Measurements from ENCODE around the gene ATAD3C. TPM values are rescaled to one million over a fixed set of nuclear protein-coding genes. Genes with fewer than 3 reads are reported as not detected.
"Not testable (repeated sequence)": the region's sequence is repeated elsewhere in the genome, so short reads cannot be mapped to it uniquely, and the experiment has no call there.

The ATAD3C gene
- total RNA-seq, 1 experiment from 2014 or later = not detected

DNA sequence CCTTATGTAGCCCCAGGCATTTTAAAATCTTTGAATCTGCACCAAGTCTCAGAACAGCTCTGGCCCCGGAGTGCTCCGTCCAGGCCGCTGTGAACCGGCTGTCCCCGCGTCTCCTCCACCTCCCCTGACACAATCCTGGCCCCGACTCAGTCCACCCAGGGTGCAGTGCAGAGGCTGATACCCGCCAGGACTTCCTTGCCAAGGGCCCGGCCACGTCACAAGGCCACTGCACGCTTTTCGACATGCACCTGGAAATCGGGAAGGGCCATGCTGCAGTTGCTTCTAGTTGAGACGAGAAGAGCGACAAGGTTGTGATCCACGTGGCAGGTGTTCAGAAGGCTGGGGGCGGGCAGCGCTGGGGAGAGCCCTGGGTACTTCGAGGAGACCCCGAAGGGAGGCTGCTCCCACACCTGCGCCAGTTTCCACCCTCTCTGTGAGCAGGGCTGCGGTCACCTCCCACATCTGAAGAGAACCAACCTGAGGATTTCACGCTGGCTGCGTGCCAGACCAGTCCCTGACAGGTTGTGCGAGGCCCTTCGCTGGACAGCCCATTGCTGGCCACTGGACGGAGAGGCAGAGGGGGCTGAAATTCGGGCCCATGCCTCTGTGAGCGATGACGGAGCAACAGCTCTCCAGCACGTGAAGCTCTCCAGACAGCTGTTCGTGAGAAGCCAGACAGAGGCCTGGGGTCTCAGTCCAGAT, 7.3 kb upstream of the ATAD3C start:
- no peak for DNase-seq (ENCODE audit: low spot score)

DNA sequence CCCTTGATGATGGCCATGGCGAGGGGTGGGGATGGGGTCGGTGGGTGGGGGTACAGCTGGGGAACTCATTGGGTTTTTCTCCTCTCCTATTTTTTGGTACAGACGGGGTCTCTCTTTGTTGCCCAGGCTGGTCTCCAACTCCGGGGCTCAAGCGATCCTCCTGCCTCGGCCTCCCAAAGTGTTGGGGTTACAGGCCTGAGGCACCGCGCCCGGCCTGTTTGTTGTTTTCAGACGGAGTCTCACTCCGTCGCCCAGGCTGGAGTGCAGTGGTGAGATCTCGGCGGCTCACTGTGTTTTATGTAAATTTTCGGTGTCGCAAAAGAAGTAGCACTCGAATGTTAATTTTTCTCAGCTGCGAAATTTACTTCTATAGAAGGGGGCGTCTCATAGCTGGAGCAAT, 2.9 kb upstream of the ATAD3C start:
- DNase-seq (ENCODE audit: low spot score) = not testable (repeated sequence)

DNA sequence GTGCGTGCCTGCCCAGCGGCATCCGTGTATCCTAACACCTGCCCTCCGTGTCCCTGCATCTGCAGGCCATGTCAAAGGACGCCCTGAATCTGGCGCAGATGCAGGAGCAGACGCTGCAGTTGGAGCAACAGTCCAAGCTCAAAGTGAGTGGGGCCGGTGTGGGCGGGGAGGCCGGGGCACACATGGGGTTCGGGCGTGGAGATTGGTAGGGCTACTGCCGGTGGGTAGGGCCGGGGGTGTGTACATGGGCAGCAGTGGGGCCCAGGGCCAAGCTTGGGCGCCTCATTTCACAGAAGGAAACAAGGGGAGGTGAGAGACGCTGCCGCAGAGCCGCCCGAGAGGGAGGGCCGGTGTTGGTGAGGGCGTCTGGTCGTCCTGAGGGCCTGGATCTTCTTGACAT, 1.1 kb downstream of the ATAD3C start:
- not testable (repeated sequence) for DNase-seq (ENCODE audit: low spot score)

DNA sequence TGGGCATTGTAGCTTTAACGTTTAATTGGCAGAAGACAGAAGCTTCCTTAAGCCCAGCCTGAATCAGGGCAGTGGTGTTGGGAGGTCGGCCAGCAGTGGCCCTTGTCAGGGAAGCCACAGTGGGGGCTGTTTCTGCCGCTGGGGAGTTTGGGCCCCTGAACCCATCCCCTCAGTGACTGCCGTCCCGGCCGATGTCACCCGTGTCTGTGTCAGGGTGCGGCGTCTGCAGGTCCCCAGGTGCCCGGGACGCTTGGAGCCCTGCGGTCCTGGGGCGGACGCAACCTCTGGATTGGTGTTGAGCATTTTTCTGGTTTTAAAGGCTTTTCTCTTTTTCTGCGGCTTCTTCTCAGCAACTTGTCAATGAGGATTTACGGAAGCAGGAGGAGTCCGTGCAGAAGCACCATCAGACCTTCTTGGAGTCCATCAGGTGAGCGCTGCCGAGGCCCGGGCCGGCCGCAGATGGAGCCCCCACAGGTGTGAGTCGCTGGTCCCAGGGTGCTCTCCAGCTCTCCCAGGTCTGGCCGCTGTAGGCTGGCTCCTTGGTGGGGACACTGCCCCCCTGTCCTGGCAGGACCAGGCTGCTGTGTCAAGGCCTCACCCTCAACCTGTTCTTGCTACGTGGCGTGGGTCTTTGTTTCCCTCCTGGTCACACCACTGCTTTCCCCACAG, 2.3 kb downstream of the ATAD3C start:
- no peak for DNase-seq (ENCODE audit: low spot score)

DNA sequence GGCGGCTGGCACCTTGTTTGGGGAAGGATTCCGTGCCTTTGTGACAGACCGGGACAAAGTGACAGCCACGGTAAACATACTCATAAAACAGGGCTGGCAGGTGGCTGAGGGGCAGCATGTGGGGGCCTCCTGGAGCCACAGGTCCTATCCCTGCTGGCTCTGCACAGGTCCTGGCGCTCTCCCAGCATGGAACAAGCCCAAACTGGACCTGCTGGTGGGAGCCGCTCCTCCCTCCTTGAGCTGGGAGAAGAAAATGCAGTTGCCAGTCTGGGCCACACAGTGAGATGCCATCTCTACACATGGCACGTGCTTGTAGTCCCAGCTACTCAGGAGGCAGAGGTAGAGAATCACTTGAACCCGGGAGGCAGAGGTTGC, 2.9 kb downstream of the ATAD3C start:
- not testable (repeated sequence) for DNase-seq (ENCODE audit: low spot score)

DNA sequence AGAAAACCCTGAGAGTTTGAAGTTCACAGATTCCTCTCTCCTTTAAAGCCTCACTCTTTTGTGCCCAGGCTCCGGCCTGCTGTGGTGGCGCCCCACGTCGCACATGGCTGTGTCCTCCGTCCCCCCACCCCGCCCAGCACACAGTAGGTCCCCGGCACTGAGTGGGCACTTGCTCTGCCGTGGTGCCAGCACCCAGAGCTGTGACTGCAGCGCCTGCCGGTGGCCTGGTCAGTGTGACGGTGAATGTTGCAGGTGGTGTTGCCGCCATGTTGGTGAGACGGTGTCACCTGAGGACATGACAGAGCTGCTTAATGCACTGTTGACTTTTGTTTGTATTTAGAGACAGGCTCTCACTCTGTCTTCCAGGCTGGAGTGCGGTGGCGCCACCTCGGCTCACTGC, 3.4 kb downstream of the ATAD3C start:
- DNase-seq (ENCODE audit: low spot score) = no peak

DNA sequence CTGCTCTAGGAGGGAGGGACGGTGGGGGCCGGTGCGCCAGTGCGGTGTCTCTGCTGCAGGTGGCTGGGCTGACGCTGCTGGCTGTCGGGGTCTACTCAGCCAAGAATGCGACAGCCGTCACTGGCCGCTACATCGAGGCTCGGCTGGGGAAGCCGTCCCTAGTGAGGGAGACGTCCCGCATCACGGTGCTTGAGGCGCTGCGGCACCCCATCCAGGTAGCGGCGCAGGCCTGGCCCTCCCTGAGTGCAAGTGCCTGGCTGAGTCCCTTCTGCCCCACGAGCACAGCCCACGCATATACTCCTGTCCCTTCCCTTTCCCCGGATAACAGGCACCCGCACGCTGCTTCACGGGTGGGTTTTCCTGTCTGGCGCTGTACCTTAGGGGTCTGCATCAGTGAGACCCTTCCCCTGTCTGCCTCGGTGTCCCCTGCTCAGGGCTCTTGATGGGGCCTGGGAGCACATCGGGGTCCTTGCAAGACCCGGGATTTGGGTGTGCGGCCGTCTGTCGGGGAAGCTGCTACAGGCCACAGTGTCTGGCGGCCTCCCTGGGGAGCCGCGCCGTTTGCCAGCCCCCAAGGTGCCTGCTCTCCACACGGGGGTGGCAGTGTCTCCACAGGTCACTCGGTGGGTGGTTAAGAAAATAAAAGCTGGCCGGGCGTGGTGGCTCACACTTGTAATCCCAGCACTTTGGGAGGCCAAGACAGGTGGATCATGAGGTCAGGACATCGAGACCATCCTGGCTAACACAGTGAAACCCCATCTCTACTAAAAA, 5.0 kb downstream of the ATAD3C start:
- not testable (repeated sequence) for DNase-seq (ENCODE audit: low spot score)

DNA sequence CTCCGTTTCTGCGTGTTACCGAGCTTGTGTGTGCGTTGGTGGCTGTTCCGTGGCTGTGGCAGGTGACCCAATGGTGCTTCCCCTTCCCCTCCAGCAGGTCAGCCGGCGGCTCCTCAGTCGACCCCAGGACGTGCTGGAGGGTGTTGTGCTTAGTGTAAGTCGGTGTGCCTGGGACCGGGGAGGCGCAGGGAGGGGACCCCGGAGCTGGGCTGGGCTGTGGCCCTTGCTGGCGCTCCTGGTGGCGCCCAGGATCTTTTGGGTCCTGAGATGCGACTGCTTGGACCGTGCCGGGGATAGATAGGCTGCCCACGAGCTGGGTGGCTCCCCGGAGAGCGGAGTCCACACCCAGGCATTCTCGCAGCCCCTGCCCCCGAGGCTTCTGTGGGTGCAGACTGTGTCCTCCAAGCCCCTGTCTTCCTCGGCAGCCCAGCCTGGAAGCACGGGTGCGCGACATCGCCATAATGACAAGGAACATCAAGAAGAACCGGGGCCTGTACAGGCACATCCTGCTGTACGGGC, 5.9 kb downstream of the ATAD3C start:
- no peak for DNase-seq (ENCODE audit: low spot score)

DNA sequence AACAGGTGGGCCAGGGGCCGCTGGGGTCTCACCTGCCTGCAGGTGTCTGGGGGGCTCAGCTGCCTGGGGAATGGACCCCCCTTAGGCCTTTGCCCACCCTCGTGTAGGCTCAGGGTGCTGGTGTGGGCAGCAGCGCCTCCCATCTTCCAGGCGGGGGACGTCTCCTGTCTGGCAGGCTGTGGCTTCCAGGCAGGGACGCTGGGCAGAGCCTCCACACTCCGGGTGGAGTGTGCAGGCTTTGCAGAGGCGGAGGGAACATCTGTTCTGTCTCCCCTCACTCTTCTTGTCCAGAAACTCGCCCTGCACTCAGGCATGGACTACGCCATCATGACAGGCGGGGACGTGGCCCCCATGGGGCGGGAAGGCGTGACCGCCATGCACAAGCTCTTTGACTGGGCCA, 6.4 kb downstream of the ATAD3C start:
- not testable (repeated sequence) for DNase-seq (ENCODE audit: low spot score)

DNA sequence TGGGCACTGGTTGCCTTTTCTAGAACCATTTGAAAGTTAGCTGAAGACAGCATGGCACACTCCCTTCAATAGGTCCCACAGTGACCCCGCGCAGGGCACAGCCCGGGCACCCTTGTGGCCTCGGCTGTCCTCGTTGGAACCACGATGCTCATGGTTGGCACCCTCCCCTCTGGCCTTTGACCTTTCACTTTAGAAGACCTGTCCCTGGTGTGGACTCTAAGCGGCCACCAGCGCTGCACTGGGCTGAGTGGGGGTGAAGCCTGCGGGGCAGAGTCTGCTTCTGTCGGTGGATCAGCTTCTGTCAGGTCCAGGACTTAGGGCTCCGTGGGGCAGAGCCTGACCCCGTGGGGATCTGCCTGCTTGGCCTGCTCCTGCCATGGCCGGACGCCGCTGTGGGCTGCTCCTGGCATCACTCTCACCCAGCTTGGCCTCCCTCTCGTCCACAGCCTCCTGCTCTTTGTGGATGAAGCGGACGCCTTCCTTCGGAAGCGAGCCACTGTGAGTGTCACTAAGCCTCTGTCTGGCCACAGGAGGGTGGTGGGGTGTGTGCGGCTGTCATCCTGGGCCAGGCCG, 7.3 kb downstream of the ATAD3C start:
- not testable (repeated sequence) for DNase-seq (ENCODE audit: low spot score)

DNA sequence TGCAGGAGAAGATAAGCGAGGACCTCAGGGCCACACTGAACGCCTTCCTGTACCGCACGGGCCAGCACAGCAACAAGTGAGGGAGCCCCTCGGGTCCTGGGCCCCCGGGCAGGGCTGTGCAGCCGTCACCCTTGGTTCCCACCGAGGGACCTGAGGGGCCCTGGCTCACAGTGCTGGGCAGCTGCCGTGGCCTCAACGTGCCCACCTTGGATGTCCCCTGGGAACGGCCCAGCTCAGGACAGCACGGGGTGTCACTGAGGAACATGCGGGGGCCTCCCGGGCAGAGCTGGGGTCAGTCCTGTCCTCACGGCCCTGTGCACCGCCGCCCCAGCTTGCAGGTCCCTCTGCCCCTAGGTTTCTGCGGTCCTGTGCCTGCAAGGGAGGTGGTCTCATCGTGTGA, 9.7 kb downstream of the ATAD3C start:
- not testable (repeated sequence) for DNase-seq (ENCODE audit: low spot score)

DNA sequence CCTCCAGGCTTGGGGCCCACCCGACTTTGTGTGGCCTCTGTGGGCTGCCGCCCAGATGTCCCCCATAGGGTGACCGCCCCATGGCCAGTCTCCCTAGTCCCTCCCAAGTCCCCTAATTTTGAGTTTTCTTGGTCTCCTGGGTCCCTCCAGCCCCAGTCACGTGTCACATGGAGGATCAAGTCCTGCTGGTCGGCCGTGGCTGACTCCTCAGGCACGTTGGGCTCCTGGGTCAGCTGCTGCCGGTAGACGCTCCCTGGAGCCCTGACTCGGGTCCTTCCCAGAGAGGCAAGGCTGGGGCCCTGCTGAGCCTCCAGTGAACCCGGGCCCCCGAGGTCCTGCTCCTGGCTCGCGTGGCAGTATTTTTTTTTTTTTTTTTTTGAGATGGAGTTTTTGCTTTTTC, 10.2 kb downstream of the ATAD3C start:
- DNase-seq (ENCODE audit: low spot score) = not testable (repeated sequence)

DNA sequence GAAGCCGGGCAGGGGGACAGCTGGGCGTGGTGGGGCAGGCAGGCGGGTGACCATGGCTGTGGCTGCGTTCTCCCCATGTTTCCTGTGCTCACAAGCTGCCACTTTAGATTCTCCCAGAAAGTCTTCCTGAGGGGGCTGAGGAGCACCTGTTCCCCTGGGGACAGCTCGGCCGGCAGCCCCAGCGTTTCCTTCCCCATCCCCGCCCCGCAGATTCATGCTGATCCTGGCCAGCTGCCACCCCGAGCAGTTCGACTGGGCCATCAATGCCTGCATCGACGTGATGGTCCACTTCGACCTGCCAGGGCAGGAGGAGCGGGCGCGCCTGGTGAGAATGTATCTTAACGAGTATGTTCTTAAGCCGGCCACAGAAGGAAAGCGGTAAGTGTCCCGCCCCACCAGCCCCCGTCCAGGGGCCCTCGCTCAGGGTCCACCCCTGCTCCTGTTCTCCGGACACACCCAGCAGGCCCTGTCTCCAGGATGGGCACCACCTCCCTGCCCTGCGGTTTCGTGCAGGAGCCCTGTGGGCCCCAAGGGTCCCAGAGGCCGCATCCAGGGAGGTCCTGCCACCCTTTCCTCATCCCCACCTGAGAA, 11.1 kb downstream of the ATAD3C start:
- no peak for DNase-seq (ENCODE audit: low spot score)

DNA sequence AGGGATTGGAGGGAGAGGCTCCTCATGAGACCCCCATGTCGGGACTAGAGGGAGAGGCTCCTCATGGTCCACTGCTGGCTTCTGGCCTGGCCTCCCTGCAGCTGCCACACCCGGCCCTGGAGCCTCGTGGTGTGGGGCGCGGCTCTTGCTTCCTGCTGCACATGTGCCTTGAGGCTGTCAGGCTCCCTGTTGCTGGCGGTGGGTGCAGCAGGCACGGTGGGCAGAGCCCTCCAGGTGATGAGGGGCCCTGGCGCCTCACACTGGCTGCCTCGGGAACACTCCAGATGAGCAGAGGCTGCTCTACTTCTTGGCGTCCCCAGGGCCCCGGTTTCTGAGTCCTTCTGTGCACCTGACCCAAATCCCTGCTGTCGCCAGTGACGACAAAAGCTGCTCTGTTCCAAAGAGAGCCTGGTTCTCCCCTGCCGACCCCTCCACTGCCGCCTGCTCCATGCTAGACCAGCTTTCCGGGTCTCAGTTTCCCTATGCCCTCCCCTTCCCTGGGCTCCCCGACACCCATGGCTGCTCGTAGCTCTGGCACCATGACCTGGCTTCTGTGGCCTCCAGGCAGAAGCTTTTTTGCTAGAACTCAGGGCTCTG, 12.3 kb downstream of the ATAD3C start:
- no peak for DNase-seq (ENCODE audit: low spot score)

DNA sequence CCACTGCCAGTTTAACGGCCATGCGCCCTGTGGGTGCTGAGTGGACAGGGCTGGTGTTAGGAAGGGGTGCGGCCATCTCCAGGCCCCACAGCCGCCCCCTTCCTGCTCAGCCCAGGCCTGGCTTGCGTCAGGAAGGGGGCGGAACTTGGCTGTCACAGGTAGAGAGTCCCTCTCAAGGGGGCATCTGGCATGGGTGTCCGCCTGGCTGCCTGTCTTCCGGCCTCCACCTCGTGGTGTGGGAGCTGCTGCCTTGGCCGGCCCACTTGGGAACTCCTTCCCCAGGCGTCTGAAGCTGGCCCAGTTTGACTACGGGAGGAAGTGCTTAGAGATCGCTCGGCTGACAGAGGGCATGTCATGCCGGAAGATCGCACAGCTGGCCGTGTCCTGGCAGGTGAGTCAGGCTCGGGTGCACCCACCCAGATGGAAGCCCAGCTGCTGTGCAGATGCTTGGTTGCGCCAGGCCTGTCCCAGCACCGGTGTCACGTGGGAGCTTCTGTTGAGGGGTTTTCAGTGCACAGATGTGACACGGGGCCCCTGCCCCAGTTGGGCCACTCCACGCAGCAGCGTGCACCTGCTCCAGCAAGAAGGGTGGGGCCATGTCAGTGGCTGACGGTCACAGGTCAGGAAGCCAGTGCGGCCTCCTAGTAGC, 13.0 kb downstream of the ATAD3C start:
- DNase-seq (ENCODE audit: low spot score) = no peak

DNA sequence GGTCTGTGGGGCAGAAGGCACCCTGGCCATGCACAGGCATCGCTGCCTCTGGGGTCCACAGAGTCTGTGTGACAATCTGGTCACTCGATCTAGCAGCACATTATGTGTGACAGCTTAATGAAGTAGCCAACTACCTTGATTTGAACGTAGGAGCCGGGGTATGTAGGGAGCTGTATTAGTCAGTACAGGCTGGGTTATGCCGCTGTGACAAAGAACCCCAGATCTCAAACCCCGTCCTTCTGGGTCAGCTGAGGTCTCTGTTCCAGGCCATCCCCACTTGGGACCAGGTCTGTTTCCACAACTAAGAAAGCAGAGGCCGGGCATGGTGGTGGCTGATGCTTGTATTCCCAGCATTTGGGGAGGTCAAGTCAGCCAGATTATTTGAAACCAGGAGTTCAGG, 13.8 kb downstream of the ATAD3C start:
- DNase-seq (ENCODE audit: low spot score) = no peak

DNA sequence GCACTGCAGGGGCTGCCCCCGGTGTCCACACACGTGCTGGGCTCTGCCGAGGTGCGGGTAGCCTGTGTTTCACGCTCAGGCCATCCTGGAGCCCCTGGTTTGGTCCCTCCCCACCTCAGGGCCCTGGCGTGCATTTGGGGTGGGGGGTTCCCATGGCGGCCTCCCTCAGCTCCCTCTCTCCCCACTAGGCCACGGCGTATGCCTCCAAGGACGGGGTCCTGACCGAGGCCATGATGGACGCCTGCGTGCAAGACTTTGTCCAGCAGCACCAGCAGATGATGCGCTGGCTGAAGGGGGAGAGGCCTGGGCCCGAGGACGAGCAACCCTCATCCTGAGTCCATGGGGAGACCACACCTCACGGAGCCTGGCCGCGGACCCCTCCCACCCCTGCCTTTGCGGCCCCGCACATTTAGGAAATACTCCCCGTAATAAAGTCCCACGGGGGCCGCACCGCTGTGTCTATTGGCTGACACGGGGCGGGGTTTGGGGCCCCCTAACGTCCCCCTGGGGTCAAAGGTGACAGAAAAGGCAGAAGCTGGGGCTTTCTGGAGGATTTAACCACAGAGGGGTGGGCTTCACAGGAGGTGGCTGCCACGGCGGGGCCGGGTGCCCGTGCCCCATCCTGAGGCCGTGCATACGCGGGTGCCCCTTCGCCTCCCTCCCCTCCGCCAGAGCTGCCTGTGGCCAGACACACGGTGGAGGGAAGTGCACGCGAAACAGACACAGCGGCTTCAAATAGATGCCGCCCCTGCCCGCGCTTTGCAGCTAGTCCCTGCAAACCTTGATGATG, 18.9 kb downstream of the ATAD3C start:
- not testable (repeated sequence) for DNase-seq (ENCODE audit: low spot score)

DNA sequence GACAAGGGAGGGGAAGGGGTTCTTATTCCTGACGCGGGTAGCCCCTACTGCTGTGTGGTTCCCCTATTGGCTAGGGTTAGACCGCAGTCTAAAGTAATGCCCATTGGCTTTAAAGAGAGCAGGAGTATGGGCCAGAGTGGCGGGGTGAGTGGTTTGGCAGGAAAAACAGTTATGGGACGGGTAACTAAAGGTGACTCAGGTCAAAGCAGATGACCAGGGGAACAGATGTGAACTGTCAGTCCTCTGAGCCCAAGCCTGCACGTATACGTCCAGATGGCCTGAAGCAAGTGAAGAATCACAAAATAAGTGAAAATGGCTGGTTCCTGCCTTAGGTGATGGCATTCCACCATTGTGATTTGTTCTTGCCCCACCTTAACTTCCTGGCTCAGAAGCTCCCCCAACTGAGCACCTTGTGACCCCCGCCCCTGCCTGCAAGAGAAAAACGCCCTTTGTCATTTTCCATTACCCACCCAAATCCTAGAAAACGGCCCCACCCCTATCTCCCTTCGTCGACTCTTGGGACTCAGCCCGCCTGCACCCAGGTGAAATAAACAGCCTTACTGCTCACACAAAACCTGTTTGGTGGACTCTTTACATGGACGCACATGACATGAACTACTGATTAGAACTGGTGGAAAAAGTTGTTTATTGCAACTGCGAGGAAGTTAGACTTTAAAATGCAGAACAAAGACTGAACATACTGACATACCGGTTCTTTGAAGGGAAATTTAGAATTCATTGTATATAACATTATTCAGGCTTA, 21.3 kb downstream of the ATAD3C start:
- no peak for DNase-seq (ENCODE audit: low spot score)

DNA sequence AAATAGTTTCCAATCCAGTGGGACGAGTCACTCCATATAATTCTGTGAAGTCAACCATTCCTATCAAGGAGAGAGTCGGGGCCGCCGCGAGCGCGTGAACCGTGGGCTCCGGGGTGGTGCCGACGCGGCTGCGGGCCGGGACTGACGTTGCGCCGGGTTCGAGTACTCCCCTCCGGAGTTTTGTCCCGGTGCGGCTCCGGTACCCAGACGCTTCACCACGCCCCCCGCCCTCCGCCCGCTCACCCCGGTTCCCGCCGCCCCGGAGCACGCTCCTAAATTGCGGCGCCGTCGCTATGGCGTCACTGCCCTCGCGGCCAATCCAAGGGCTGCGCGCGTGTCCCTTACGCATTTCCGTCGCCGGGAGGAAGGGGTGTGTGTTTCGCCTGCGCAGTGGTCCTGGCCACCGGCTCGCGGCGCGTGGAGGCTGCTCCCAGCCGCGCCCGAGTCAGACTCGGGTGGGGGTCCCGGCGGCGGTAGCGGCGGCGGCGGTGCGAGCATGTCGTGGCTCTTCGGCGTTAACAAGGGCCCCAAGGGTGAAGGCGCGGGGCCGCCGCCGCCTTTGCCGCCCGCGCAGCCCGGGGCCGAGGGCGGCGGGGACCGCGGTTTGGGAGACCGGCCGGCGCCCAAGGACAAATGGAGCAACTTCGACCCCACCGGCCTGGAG, 22.0 kb downstream of the ATAD3C start, which contains the start of gene ATAD3B:
ATAD3B (plus strand) TSS at position 377 of the 664 bp plus-strand sequence; CDS start at position 497, 120 bp downstream.
- peak; percentile 96 for DNase-seq (ENCODE audit: low spot score)

Data from H4 (cell line).